PFSK-1 (cell line): ENCODE data around the gene TGFBRAP1.

Source experiments
- FOXP2 ChIP-seq: optimal IDR thresholded peaks from 2 replicates; pipeline ENCODE3; 2011; ENCODE audit warnings: borderline replicate concordance, control low read depth, inconsistent platforms; ENCODE audit not compliant: insufficient read depth; ENCODE audit errors: extremely low read length, extremely low read depth
- POLR2AphosphoS5 ChIP-seq: IDR thresholded peaks from 2 replicates; pipeline ENCODE4 v1.6.1; 2012; ENCODE audit warnings: low read depth, mild to moderate bottlenecking, control low read depth, low read length, moderate library complexity
- REST ChIP-seq, 2 experiments: IDR thresholded peaks; 2 replicates each; pipeline versions ENCODE4 v1.6.1 to v1.8.0; 2011 to 2012; ENCODE audit warnings: low read depth in 2 of 2, low read length in 2 of 2, control low read depth in 1 of 2, inconsistent platforms in 1 of 2, mild to moderate bottlenecking in 1 of 2, moderate library complexity in 1 of 2; ENCODE audit not compliant: insufficient read depth in 1 of 2
- SIN3A ChIP-seq: IDR thresholded peaks from 2 replicates; pipeline ENCODE4 v1.6.1; 2012; ENCODE audit warnings: mild to moderate bottlenecking, low read length, moderate library complexity, borderline replicate concordance; ENCODE audit not compliant: insufficient read depth
- TAF1 ChIP-seq: IDR thresholded peaks from 2 replicates; pipeline ENCODE4 v1.6.1; 2012; ENCODE audit warnings: low read length, control low read depth, borderline replicate concordance; ENCODE audit not compliant: insufficient read depth

TGFBRAP1 gene

GRCh38 chr2:105357122-105357521 lies 27.6 kb upstream of the TGFBRAP1 start:
- TF ChIP-seq REST (IDR thresholded peaks at IDR 0.05; ENCODE audit: insufficient read depth in 1 of 2, low read depth in 2 of 2, low read length in 2 of 2) (no peak), TAF1 (no peak), FOXP2 (no peak), POLR2AphosphoS5 (no peak), SIN3A (no peak)

GRCh38 chr2:105344704-105345345 lies 15.3 kb upstream of the TGFBRAP1 start:
- TF ChIP-seq REST (IDR thresholded peaks at IDR 0.05; ENCODE audit: insufficient read depth in 1 of 2, low read depth in 2 of 2, low read length in 2 of 2) (no peak), FOXP2 (no peak), SIN3A (no peak), TAF1 (no peak), POLR2AphosphoS5 (no peak)

GRCh38 chr2:105339414-105339813 lies 9.9 kb upstream of the TGFBRAP1 start:
- no peak for TF ChIP-seq POLR2AphosphoS5
- TF ChIP-seq FOXP2 = no peak
- no peak for TF ChIP-seq SIN3A
- TF ChIP-seq REST (IDR thresholded peaks at IDR 0.05; ENCODE audit: insufficient read depth in 1 of 2, low read depth in 2 of 2, low read length in 2 of 2) = no peak
- TF ChIP-seq TAF1 = no peak

GRCh38 chr2:105338020-105338385 lies 8.5 kb upstream of the TGFBRAP1 start:
- no peak for TF ChIP-seq TAF1
- TF ChIP-seq SIN3A = no peak
- TF ChIP-seq REST (IDR thresholded peaks at IDR 0.05; ENCODE audit: insufficient read depth in 1 of 2, low read depth in 2 of 2, low read length in 2 of 2) = no peak
- no peak for TF ChIP-seq FOXP2
